SK-N-SH (cell line): ENCODE results near the gene GRAP.

ENCODE experiments used
- EZH2phosphoT487 ChIP-seq: fragments of 200-600 bp; sonication (generic); IDR thresholded peaks from 2 replicates; pipeline ENCODE4 v1.6.1; 2017; ENCODE audit warnings: low read depth, mixed run types, mild to moderate bottlenecking, antibody characterized with exemption, moderate library complexity, borderline replicate concordance
- NRF1 ChIP-seq: IDR thresholded peaks from 2 replicates; pipeline ENCODE4 v1.6.1; 2012; ENCODE audit warnings: low read depth, mild to moderate bottlenecking, low read length
- POLR2AphosphoS5 ChIP-seq: IDR thresholded peaks from 2 replicates; pipeline ENCODE4 v1.6.1; 2012; ENCODE audit warnings: low read depth, low read length
- SIN3A ChIP-seq: IDR thresholded peaks from 2 replicates; pipeline ENCODE4 v1.6.1; 2012; ENCODE audit warnings: low read depth, mild to moderate bottlenecking, low read length, moderate library complexity, borderline replicate concordance
- SMC3 ChIP-seq: IDR thresholded peaks from 2 replicates; pipeline ENCODE4 v1.6.1; 2012; ENCODE audit warnings: low read depth, low read length, improper control_type of control experiment
- TF ChIP-seq, protein P1 (sequence below): fragments of 200-600 bp; sonication (generic); IDR thresholded peaks from 2 replicates; pipeline ENCODE4 v1.6.1; 2017; ENCODE audit warnings: antibody characterized with exemption, mild to moderate bottlenecking, moderate library complexity
- TF ChIP-seq, protein P2 (sequence below): fragments of 150-350 bp; IDR thresholded peaks from 2 replicates; pipeline ENCODE4 v1.6.1; 2017; ENCODE audit warnings: antibody characterized with exemption, low read length, low read depth, borderline replicate concordance
- TF ChIP-seq, protein P3 (sequence below): IDR thresholded peaks from 2 replicates; pipeline ENCODE4 v1.6.1; 2012; ENCODE audit warnings: mild to moderate bottlenecking, low read depth, low read length, moderate library complexity
- TF ChIP-seq, protein P4 (sequence below): IDR thresholded peaks from 2 replicates; pipeline ENCODE4; 2012

DNA sequence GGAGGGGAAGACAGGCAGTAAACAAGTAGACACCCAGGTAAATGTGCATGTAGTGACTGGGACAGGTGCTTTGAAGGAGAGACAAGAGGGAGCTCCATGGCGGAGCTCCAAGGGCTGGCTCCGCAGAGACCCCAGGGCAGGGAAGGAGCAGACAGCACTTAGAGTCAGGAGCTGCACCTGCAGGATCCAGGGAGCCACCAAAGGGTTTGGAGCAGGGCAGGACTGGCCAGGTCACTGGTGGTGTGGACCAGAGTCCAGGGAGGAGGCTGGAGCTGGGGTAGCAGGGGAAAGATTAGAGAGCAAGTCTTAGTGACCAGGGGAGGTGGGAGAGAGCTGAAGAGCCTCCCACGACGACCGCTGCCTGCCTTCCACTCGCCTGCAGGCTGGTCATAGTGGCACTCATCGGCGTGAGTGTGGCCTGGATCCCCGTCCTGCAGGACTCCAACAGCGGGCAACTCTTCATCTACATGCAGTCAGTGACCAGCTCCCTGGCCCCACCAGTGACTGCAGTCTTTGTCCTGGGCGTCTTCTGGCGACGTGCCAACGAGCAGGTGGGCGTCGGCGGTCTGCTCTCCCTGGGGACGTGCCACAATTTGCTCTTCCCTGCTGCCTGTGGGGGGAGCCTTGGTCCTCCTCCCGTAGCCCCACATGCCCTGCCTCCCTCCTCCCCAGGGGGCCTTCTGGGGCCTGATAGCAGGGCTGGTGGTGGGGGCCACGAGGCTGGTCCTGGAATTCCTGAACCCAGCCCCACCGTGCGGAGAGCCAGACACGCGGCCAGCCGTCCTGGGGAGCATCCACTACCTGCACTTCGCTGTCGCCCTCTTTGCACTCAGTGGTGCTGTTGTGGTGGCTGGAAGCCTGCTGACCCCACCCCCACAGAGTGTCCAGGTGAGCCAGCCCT is 27.5 kb downstream of the GRAP start:
- TF ChIP-seq, protein P1, sequence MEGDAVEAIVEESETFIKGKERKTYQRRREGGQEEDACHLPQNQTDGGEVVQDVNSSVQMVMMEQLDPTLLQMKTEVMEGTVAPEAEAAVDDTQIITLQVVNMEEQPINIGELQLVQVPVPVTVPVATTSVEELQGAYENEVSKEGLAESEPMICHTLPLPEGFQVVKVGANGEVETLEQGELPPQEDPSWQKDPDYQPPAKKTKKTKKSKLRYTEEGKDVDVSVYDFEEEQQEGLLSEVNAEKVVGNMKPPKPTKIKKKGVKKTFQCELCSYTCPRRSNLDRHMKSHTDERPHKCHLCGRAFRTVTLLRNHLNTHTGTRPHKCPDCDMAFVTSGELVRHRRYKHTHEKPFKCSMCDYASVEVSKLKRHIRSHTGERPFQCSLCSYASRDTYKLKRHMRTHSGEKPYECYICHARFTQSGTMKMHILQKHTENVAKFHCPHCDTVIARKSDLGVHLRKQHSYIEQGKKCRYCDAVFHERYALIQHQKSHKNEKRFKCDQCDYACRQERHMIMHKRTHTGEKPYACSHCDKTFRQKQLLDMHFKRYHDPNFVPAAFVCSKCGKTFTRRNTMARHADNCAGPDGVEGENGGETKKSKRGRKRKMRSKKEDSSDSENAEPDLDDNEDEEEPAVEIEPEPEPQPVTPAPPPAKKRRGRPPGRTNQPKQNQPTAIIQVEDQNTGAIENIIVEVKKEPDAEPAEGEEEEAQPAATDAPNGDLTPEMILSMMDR: no peak
- TF ChIP-seq EZH2phosphoT487 (no peak), POLR2AphosphoS5 (no peak), SMC3 (no peak), SIN3A (no peak), NRF1 (no peak)
- TF ChIP-seq, protein P2, sequence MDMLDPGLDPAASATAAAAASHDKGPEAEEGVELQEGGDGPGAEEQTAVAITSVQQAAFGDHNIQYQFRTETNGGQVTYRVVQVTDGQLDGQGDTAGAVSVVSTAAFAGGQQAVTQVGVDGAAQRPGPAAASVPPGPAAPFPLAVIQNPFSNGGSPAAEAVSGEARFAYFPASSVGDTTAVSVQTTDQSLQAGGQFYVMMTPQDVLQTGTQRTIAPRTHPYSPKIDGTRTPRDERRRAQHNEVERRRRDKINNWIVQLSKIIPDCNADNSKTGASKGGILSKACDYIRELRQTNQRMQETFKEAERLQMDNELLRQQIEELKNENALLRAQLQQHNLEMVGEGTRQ: no peak
- TF ChIP-seq, protein P3, sequence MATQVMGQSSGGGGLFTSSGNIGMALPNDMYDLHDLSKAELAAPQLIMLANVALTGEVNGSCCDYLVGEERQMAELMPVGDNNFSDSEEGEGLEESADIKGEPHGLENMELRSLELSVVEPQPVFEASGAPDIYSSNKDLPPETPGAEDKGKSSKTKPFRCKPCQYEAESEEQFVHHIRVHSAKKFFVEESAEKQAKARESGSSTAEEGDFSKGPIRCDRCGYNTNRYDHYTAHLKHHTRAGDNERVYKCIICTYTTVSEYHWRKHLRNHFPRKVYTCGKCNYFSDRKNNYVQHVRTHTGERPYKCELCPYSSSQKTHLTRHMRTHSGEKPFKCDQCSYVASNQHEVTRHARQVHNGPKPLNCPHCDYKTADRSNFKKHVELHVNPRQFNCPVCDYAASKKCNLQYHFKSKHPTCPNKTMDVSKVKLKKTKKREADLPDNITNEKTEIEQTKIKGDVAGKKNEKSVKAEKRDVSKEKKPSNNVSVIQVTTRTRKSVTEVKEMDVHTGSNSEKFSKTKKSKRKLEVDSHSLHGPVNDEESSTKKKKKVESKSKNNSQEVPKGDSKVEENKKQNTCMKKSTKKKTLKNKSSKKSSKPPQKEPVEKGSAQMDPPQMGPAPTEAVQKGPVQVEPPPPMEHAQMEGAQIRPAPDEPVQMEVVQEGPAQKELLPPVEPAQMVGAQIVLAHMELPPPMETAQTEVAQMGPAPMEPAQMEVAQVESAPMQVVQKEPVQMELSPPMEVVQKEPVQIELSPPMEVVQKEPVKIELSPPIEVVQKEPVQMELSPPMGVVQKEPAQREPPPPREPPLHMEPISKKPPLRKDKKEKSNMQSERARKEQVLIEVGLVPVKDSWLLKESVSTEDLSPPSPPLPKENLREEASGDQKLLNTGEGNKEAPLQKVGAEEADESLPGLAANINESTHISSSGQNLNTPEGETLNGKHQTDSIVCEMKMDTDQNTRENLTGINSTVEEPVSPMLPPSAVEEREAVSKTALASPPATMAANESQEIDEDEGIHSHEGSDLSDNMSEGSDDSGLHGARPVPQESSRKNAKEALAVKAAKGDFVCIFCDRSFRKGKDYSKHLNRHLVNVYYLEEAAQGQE: no peak
- TF ChIP-seq, protein P4, sequence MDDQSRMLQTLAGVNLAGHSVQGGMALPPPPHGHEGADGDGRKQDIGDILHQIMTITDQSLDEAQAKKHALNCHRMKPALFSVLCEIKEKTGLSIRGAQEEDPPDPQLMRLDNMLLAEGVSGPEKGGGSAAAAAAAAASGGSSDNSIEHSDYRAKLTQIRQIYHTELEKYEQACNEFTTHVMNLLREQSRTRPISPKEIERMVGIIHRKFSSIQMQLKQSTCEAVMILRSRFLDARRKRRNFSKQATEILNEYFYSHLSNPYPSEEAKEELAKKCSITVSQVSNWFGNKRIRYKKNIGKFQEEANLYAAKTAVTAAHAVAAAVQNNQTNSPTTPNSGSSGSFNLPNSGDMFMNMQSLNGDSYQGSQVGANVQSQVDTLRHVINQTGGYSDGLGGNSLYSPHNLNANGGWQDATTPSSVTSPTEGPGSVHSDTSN: no peak
